T-cell (primary cell): Measurements from ENCODE around the gene METRNL. TPM values are rescaled to one million over a fixed set of nuclear protein-coding genes. Genes with fewer than 3 reads are reported as not detected.

Experiments
- ATAC-seq, 4 experiments: fragments of 200-7000 bp in 3 of 4; fragments of 150-1000 bp in 1 of 4; cut with Tn5 transposase; replicated peaks in 1 of 4; 1 replicate in 3 of 4; 2 replicates in 1 of 4; pipeline ENCODE4 v1.10.0; 2021; ENCODE audit warnings: moderate library complexity in 3 of 4, mild to moderate bottlenecking in 2 of 4, moderate number of reproducible peaks in 1 of 4
- CTCF ChIA-PET, 2 donors: fragments of 300-600 bp; sonication (Branson Sonifier 250); formaldehyde crosslinking; loops; one replicate each; lab custom pipeline; 2022; ENCODE audit warnings: antibody characterized with exemption in 2 of 2; lab: Charles Lee
- POLR2A ChIA-PET, 2 donors: fragments of 300-600 bp; sonication (Branson Sonifier 250); formaldehyde crosslinking; loops; one replicate each; lab custom pipeline; 2022; ENCODE audit warnings: antibody characterized with exemption in 2 of 2; lab: Charles Lee
- DNase-seq, 35 experiments: peaks; one replicate each; pipeline versions ENCODE4 v3.0.0 to v3.0.0-alpha.2; 2013 to 2023
- H3K27ac ChIP-seq: one replicate; pipeline ENCODE4 v1.5.1; 2013; ENCODE audit warnings: low read length
- H3K27me3 ChIP-seq, 2 experiments: replicated peaks in 1 of 2; 1 replicate in 1 of 2; 2 replicates in 1 of 2; pipeline versions ENCODE4 v1.6.1 to v1.7.0; 2013; ENCODE audit warnings: low read length in 1 of 2, mixed read lengths in 1 of 2; ENCODE audit not compliant: control insufficient read depth in 2 of 2, insufficient read depth in 2 of 2; ENCODE audit errors: extremely low read depth in 1 of 2
- H3K36me3 ChIP-seq, 2 donors: 1 replicate in 1 of 2; 2 replicates in 1 of 2; pipeline versions ENCODE4 v1.6.1 to v1.7.0; 2013; ENCODE audit warnings: low read length in 1 of 2; ENCODE audit not compliant: control insufficient read depth in 2 of 2, insufficient read depth in 1 of 2; ENCODE audit errors: extremely low read depth in 1 of 2
- H3K4me1 ChIP-seq, 2 experiments: 1 replicate in 1 of 2; 2 replicates in 1 of 2; pipeline versions ENCODE4 v1.6.1 to v1.7.0; 2013; ENCODE audit warnings: low read length in 2 of 2, mixed read lengths in 1 of 2; ENCODE audit not compliant: insufficient read depth in 2 of 2, control insufficient read depth in 1 of 2; ENCODE audit errors: extremely low read depth in 1 of 2
- H3K4me3 ChIP-seq, 2 donors: 1 replicate in 1 of 2; 2 replicates in 1 of 2; pipeline versions ENCODE4 v1.5.1 to v1.7.0; 2013; ENCODE audit warnings: mild to moderate bottlenecking in 2 of 2, low read length in 1 of 2, moderate library complexity in 1 of 2; ENCODE audit not compliant: control insufficient read depth in 1 of 2; ENCODE audit errors: extremely low read depth in 1 of 2
- H3K9me3 ChIP-seq: 2 replicates; pipeline ENCODE4 v1.7.0; 2013
- H3K27ac Mint-ChIP-seq, 2 donors: one replicate each; pipeline ENCODE4 v1.8.0; 2020 to 2021; ENCODE audit warnings: mild to moderate bottlenecking in 2 of 2, mixed read lengths in 2 of 2
- H3K27me3 Mint-ChIP-seq, 2 donors: one replicate each; pipeline ENCODE4 v1.8.0; 2021 to 2022; ENCODE audit warnings: mixed read lengths in 2 of 2
- H3K36me3 Mint-ChIP-seq: one replicate; pipeline ENCODE4 v1.8.0; 2021; ENCODE audit warnings: mixed read lengths
- H3K4me1 Mint-ChIP-seq, 3 donors: one replicate each; pipeline ENCODE4 v1.8.0; 2020 to 2022; ENCODE audit warnings: mixed read lengths in 3 of 3, mild to moderate bottlenecking in 1 of 3
- H3K4me3 Mint-ChIP-seq, 3 donors: one replicate each; pipeline ENCODE4 v1.8.0; 2020 to 2022; ENCODE audit warnings: mild to moderate bottlenecking in 3 of 3, mixed read lengths in 3 of 3, moderate library complexity in 3 of 3
- H3K9me3 Mint-ChIP-seq, 3 donors: one replicate each; pipeline ENCODE4 v1.8.0; 2020 to 2022; ENCODE audit warnings: mixed read lengths in 3 of 3
- whole genome bisulfite sequencing: methylation state at CpG from one replicate; pipeline ENCODE4 v1.1.5; 2013; ENCODE audit warnings: missing lambda C conversion rate; ENCODE audit not compliant: insufficient coverage; 5-methylcytosine and 5-hydroxymethylcytosine counted together
- total RNA-seq, 35 experiments: library from RNA in 6 of 35; stranded (reverse) in 6 of 35; fragments of 120-200 nt in 1 of 35; gene quantifications; one replicate each; pipeline versions ENCODE4 v1.2.1 to v1.2.4 and lab custom pipeline; 2013 to 2026

METRNL gene
- total RNA-seq, 5 donors from 2014 or later (not counting 1 experiment from before 2014, with no cell fraction given) = 7.0 to 50.8 (median 11.9) TPM

- Mint-ChIP-seq H3K4me1 (peaks cover 0 to 7% (median 0%) of the 10 kb centered on the region in 3 donors), H3K4me3 (no peak overlapping the region), H3K36me3 (peaks cover 7% of the 10 kb centered on the region), H3K27me3 (peaks cover under 1 to 9% of the 10 kb centered on the region in 2 donors), H3K9me3 (no peaks in the 10 kb centered on the region), H3K27ac (no peak overlapping the region)
- H3K4me3 ChIP-seq = no peak overlapping the region
- H3K27ac ChIP-seq = no peak overlapping the region
- peaks cover 0 to 26% of the 10 kb centered on the region in 2 experiments for H3K27me3 ChIP-seq
- ATAC-seq (no peak), DNase-seq (no peak)
- H3K4me1 ChIP-seq = peaks cover 0 to 7% of the 10 kb centered on the region in 2 experiments
- ChIA-PET CTCF (no interaction called here), POLR2A (no interaction called here)
- H3K36me3 ChIP-seq = no peaks in the 10 kb centered on the region
- 93% methylated on average over 23 of the region's 23 CpGs for WGBS
- H3K9me3 ChIP-seq = no peaks in the 10 kb centered on the region
These were observed 15.6 kb downstream of the METRNL start for GRCh38 chr17:83095016-83095415.

DNA sequence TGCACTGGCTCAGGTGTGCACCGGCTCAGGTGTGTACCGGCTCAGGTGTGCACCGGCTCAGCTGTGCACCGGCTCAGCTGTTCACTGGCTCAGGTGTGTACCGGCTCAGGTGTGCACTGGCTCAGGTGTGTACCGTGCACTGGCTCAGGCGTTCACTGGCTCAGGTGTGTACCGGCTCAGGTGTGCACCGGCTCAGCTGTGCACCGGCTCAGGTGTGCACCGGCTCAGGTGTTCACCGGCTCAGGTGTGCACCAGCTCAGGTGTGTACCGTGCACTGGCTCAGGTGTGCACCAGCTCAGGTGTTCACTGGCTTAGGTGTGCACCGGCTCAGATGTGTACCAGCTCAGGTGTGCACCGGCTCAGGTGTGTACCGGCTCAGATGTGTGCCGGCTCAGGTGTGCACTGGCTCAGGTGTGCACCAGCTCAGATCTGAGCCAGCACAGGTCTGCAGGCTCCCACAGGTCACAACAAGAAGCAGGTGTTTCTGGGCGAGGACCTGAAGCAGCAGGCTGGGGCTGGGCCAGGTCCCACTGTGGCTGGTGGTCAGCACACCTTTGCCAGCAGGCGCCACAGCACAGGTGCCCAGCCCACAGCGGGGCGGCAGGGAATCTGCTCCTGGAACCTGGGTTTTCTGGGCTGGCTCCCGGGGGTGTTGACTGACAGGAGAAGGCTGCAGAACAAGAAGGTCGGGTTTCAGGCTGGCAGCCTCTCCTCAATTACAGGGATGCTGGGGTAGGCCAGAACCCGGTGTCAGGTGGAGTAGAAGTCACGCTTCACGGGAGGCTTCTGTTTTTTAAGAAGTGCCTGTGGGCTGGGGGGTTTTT, 17.2 kb downstream of the METRNL start:
- no peaks in the 10 kb centered on the region for H3K9me3 ChIP-seq
- H3K4me3 ChIP-seq = no peak overlapping the region
- Mint-ChIP-seq H3K36me3 (peaks cover 7% of the 10 kb centered on the region), H3K27ac (no peak overlapping the region), H3K27me3 (peaks cover 6 to 15% of the 10 kb centered on the region in 2 donors), H3K4me1 (peaks cover 2 to 11% (median 9%) of the 10 kb centered on the region in 3 donors), H3K4me3 (no peak overlapping the region), H3K9me3 (no peaks in the 10 kb centered on the region)
- peaks cover 0 to 39% of the 10 kb centered on the region in 2 experiments for H3K27me3 ChIP-seq
- POLR2A ChIA-PET = no interaction called here
- peaks cover 0 to 21% of the 10 kb centered on the region in 2 experiments for H3K4me1 ChIP-seq
- DNase-seq = no peak
- H3K27ac ChIP-seq = no peak overlapping the region
- no peak for ATAC-seq
- 97% methylated on average over 26 of the region's 26 CpGs for WGBS
- H3K36me3 ChIP-seq = no peaks in the 10 kb centered on the region
- CTCF ChIA-PET = no interaction called here

DNA sequence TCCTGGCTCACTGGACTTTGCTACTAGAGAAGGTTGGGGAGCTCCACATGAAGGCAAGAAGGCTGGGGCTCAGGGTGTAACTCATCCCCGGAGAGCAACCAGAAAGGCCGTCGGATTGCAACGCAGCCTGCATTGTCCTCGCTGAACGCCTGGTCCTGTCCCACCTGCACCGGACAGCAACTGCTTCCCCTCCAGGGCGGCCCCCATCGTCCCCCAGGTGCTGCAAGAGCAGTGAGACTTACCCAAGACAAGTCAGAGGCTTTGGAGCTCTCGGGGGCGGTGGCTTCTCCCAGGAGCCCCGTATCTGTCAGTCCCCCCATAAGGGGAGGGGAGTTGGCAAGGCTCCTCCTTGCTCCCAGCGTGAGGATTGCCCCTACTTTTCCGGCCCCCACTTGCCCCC, 18.4 kb downstream of the METRNL start:
- WGBS = 82% methylated on average over 9 of the region's 14 CpGs

DNA sequence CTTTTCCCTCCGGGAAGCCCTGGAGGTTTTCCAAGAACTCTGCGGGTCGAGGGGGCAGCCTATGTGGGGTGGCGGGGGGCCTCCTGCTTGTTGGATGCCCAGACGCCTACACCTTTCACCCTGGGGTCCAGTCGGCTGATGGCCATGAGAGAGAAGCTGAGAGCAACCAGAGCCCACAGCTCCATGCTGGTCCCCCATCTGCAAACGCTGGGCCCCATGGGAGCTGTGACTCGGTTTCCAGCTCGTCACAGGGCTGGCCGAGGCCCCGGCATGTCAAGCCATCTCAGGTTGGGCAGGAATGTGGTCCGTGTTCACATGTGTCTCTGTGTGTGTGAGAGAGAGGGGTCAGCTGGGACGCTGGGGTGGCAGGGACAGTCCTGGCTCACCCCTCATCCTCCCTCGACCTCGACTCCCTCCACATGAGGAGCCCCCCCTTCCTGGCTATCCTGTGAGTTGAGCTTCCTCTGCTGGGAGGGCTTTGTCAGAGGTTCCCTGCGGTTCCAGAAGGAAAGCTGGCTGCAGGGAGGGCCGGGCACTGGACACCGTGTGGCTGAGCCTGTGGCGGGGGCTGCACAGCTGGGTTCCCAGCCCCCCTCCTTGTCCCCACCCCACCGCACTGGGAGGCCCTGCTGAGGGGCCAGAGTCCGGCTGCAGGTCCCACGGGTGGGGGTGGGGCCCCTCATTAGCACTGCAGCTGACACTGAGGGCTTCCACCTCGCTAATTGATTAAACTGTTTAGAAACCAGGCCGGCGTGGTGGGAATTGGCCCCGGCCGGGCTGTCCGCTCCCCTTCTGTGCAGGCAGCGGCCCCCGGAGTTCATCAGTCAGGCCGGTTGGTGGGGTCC, 19.1 kb downstream of the METRNL start:
- H3K36me3 ChIP-seq = no peaks in the 10 kb centered on the region
- ChIA-PET CTCF (no interaction called here), POLR2A (no interaction called here)
- Mint-ChIP-seq H3K36me3 (peaks cover 7% of the 10 kb centered on the region), H3K27me3 (peaks cover 6 to 15% of the 10 kb centered on the region in 2 donors), H3K9me3 (no peaks in the 10 kb centered on the region), H3K4me3 (no peak overlapping the region), H3K4me1 (peaks cover 2 to 11% (median 9%) of the 10 kb centered on the region in 3 donors), H3K27ac (no peak overlapping the region)
- H3K27ac ChIP-seq = no peak overlapping the region
- ATAC-seq (no peak), DNase-seq (no peak)
- H3K4me3 ChIP-seq = no peak overlapping the region
- H3K27me3 ChIP-seq = peaks cover 0 to 51% of the 10 kb centered on the region in 2 experiments
- 70% methylated on average over 23 of the region's 31 CpGs for WGBS
- H3K9me3 ChIP-seq = no peaks in the 10 kb centered on the region
- peaks cover 0 to 29% of the 10 kb centered on the region in 2 experiments for H3K4me1 ChIP-seq

More for the DNA sequence above, 18.4 kb downstream of the METRNL start:
- H3K4me1 Mint-ChIP-seq = peaks cover 2 to 11% (median 9%) of the 10 kb centered on the region in 3 donors
- no peak overlapping the region for H3K27ac ChIP-seq
- H3K4me3 ChIP-seq = no peak overlapping the region
- peaks cover 7% of the 10 kb centered on the region for H3K36me3 Mint-ChIP-seq
- H3K27me3 Mint-ChIP-seq = peaks cover 6 to 15% of the 10 kb centered on the region in 2 donors
- ChIA-PET CTCF (no interaction called here), POLR2A (no interaction called here)
- H3K9me3 Mint-ChIP-seq = no peaks in the 10 kb centered on the region
- no peak for ATAC-seq
- H3K4me1 ChIP-seq = peaks cover 0 to 25% of the 10 kb centered on the region in 2 experiments
- no peak for DNase-seq
- no peak overlapping the region for H3K27ac Mint-ChIP-seq
- H3K4me3 Mint-ChIP-seq = no peak overlapping the region
- H3K9me3 ChIP-seq = no peaks in the 10 kb centered on the region
- peaks cover 0 to 48% of the 10 kb centered on the region in 2 experiments for H3K27me3 ChIP-seq
- no peaks in the 10 kb centered on the region for H3K36me3 ChIP-seq

DNA sequence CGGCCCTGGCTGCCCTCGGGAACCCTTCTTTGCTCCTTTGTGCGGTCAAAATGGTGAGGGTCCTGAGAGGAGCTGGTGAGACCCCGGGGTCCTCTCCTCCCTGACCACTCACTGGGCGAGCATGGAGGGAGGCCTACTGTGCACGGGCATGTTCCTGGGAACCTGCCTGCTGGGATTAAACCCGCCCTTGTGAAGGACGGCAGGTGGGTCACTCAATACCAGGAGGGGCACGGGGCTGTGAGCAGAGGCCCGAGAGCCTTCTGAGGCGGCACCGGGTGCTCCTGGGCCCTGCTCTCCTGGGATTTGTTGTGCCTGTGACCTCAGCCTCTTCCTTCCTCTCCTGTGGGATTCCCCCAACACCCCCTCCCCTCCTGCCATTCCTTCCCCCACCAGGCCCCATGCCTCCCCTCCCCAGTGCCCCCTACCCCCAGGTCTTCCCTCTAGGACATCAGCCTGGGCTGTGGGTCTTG, 19.7 kb downstream of the METRNL start:
- ATAC-seq (no peak), DNase-seq (no peak)
- H3K27me3 Mint-ChIP-seq = peaks cover 6 to 17% of the 10 kb centered on the region in 2 donors
- no peaks in the 10 kb centered on the region for H3K9me3 ChIP-seq
- no peak overlapping the region for H3K4me3 Mint-ChIP-seq
- ChIA-PET POLR2A (no interaction called here), CTCF (no interaction called here)
- no peak overlapping the region for H3K27ac ChIP-seq
- no peak overlapping the region for H3K27ac Mint-ChIP-seq
- H3K4me1 ChIP-seq = peaks cover 0 to 35% of the 10 kb centered on the region in 2 experiments
- no peaks in the 10 kb centered on the region for H3K36me3 ChIP-seq
- H3K4me1 Mint-ChIP-seq = peaks cover 2 to 11% (median 9%) of the 10 kb centered on the region in 3 donors
- H3K9me3 Mint-ChIP-seq = no peaks in the 10 kb centered on the region
- no peak overlapping the region for H3K4me3 ChIP-seq
- H3K36me3 Mint-ChIP-seq = peaks cover 4% of the 10 kb centered on the region
- peaks cover 0 to 51% of the 10 kb centered on the region in 2 experiments for H3K27me3 ChIP-seq
- 80% methylated on average over 5 of the region's 12 CpGs for WGBS

GRCh38 chr17:83099570-83100181, 20.3 kb downstream of the METRNL start:
- DNase-seq (peak in 3 of 35 experiments; percentile 12 to 44 (median 31)), ATAC-seq (peak; percentile 28 to 55 (median 40))
- no peaks in the 10 kb centered on the region for H3K9me3 Mint-ChIP-seq
- WGBS = 11% methylated on average over 28 of the region's 34 CpGs
- H3K27ac Mint-ChIP-seq = no peak overlapping the region
- no peaks in the 10 kb centered on the region for H3K36me3 ChIP-seq
- H3K36me3 Mint-ChIP-seq = peaks cover 4% of the 10 kb centered on the region
- CTCF ChIA-PET = no interaction called here
- POLR2A ChIA-PET = no interaction called here
- H3K4me1 ChIP-seq = peaks cover 0 to 35% of the 10 kb centered on the region in 2 experiments
- H3K4me3 ChIP-seq = no peak overlapping the region
- peaks cover 2 to 11% (median 9%) of the 10 kb centered on the region in 3 donors for H3K4me1 Mint-ChIP-seq
- H3K27ac ChIP-seq = no peak overlapping the region
- H3K27me3 ChIP-seq = peaks cover 0 to 52% of the 10 kb centered on the region in 2 experiments
- H3K27me3 Mint-ChIP-seq = peaks cover 6 to 20% of the 10 kb centered on the region in 2 donors
- H3K4me3 Mint-ChIP-seq = no peak overlapping the region
- no peaks in the 10 kb centered on the region for H3K9me3 ChIP-seq
